GM18861 (cell line): ENCODE data around the gene PTPRA.
"Not testable (repeated sequence)": the region's sequence is repeated elsewhere in the genome, so short reads cannot be mapped to it uniquely, and the experiment has no call there.

Source experiments
- ATAC-seq: cut with Tn5 transposase; IDR thresholded peaks from one replicate; pipeline ENCODE4 v1.9.1; 2021; ENCODE audit not compliant: unreplicated experiment

PTPRA gene

GRCh38 chr20:3071610-3072529 is 198.6 kb downstream of the PTPRA start, which contains the start of gene OXT:
Gene OXT, plus strand, starts transcription at chr20:3071620. Its CDS starts 36 bp downstream, at chr20:3071656.
- no peak for ATAC-seq

- no peak for ATAC-seq
Measured at GRCh38 chr20:3072530-3073250, 199.4 kb downstream of the PTPRA start.

GRCh38 chr20:3073251-3073643 is 200.0 kb downstream of the PTPRA start:
- not testable (repeated sequence) for ATAC-seq

DNA sequence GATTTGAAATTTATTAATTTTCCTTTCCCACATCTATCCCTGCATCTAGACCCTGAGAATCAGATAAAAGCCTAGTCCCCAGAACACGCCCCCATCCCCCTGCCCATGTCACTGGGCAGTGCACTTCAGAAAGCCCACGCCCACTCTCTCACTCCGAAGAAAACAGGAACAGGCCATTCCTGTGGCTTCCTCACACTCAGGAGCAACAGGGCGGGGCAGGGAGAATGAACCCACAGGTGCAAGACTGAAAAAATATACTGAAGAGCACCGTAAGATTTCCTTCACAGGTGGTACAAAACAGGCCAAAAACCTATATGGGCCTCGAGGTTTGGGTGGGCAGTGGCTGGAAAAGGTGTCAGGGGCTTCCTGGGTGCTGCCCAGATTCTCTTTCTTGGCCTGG is 201.5 kb downstream of the PTPRA start:
- no peak for ATAC-seq

- ATAC-seq = not testable (repeated sequence)
Measured at GRCh38 chr20:3075315-3075714, 202.0 kb downstream of the PTPRA start.

DNA sequence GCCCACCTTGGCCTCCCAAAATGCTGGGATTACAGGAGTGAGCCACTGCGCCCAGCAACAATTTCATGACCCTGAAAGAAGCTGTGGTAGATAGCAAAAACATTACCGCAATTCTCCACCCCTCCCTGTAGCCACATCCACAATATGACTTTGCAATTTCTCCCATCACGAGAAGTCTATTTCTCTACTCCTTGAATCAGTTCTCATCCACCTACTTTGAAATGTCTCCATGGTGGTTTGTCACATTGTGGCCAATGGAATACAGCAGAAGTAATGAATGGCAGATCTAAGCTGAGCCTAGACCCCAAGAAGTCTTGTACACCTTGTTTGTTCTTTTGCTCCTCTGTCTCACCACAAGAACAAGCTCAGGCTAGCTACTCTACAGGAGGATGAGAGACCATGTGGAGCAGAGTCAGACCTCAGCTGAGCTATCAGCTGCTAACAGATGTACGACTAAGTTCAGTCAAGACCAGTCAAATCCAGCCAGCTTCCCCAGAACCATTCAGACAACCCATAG is 204.4 kb downstream of the PTPRA start:
- no peak for ATAC-seq

GRCh38 chr20:3080939-3081388 is 207.7 kb downstream of the PTPRA start:
- ATAC-seq = no peak

- ATAC-seq = no peak
Measured at GRCh38 chr20:3081641-3082040, 208.4 kb downstream of the PTPRA start.

- ATAC-seq = no peak
Measured at GRCh38 chr20:3082306-3082951, 209.1 kb downstream of the PTPRA start.

GRCh38 chr20:3082955-3083952 is 210.0 kb downstream of the PTPRA start:
- no peak for ATAC-seq

DNA sequence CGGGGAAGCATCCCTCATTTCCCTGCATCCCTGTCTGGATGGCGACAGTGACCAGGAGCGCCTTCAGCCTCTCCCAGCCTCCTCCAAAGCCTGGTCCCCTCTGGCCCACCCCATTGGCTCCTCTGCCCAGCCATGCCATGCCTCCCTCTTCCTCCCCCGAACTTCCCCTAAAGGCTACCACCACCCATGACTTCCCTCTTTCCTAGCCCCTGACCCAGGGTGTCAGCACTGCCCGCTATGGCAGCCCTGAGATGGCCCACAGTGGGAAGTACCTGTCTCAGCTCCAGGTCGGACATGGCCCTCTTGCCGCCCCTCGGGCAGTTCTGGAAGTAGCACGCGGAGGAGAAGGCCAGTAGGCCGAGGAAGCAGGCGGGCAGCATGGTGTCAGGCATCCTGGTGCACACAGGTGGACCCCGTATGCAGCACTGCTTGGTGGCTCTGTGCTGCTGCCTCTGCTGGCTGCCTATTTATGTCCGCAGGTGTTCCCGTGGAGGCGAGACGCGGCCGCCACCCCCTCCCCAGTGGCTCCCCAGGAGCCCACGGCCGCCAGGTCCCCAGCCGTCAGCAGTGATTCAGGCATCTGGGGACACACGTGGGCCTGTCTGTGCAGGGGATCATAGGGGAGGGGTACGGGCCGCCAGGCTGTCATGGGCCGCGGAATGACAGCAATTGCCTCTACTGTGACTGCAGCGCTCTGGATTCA is 211.2 kb downstream of the PTPRA start, which contains the start of gene AVP:
AVP (minus strand) TSS at position 442 of the 703 bp plus-strand sequence; CDS start at position 392, 50 bp downstream.
- no peak for ATAC-seq

DNA sequence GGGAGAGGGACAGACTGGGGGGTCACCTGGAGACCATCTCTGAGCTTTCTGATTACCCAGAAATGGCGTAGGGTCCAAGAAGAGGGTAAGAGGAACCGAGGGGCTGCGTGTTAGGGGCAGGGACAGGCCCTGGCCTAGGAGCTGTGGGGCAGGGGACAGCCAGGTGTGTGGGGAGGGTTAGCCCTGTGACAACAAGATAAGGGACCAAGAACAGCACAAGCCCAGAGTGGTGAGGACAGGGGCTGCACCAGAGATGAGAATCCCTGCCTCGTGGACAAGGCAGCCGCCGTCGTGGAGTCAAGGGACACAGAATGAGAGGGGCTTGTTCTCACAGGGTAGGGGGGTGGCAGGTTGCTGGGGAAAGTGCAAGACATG is 211.7 kb downstream of the PTPRA start:
- ATAC-seq = no peak

DNA sequence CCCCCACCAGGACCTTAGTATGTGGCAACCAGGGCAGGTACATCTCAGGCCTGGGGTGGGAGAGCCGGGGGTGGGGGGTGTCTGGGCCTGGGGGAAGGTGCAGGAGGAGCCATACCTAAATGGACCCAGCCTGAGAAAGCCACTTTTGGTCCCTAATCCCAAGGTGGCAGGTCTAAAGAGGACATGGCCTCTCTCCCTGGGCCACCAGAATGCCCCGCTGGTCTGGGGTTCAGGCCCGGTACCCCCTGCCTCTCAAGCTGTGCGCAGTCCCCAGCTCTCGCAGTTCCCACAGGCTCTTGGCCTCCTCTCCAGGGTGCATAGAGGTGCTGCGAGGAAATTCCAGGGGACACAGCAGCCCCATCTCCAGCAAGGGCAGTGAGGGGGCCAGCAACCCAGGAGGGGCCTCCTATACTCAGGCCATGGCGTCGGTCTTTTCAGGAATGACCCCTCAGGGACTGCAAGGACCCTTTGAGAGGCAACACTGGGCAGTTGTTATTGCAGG is 212.3 kb downstream of the PTPRA start:
- ATAC-seq = no peak

GRCh38 chr20:3088031-3088430 is 214.8 kb downstream of the PTPRA start:
- no peak for ATAC-seq
